Natural killer cell treated with Interleukin-12 subunit alpha and Interleukin-12 subunit beta and Interleukin-15 and Interleukin-18, amount 100 ng/mL, for 72 hours (primary cell): Measurements from ENCODE around the gene KLHL29. TPM values are rescaled to one million over a fixed set of nuclear protein-coding genes. Genes with fewer than 3 reads are reported as not detected.
"Not testable (repeated sequence)": the region's sequence is repeated elsewhere in the genome, so short reads cannot be mapped to it uniquely, and the experiment has no call there.

ENCODE experiments used
- ATAC-seq, 2 donors: fragments of 150-1000 bp; cut with Tn5 transposase in 1 of 2; sonication (Bioruptor Pico), chemical (Tn5 transposase) in 1 of 2; 2 replicates each; pipeline ENCODE4 v1.10.0; 2021
- DNase-seq: peaks from one replicate; pipeline ENCODE4 v3.0.0; 2022; ENCODE audit warnings: low spot score
- H3K27ac Mint-ChIP-seq, 2 donors: 1 replicate in 1 of 2; 2 replicates in 1 of 2; pipeline ENCODE4 v1.8.0; 2022; ENCODE audit warnings: mixed read lengths in 2 of 2, mild to moderate bottlenecking in 1 of 2, moderate library complexity in 1 of 2
- H3K27me3 Mint-ChIP-seq, 2 donors: 1 replicate in 1 of 2; 2 replicates in 1 of 2; pipeline ENCODE4 v1.8.0; 2022; ENCODE audit warnings: mixed read lengths in 2 of 2
- H3K36me3 Mint-ChIP-seq: one replicate; pipeline ENCODE4 v1.8.0; 2022; ENCODE audit warnings: mixed read lengths
- H3K4me1 Mint-ChIP-seq, 2 donors: 1 replicate in 1 of 2; 2 replicates in 1 of 2; pipeline ENCODE4 v1.8.0; 2022; ENCODE audit warnings: low read depth in 2 of 2, mixed read lengths in 2 of 2, mild to moderate bottlenecking in 1 of 2
- H3K4me3 Mint-ChIP-seq: one replicate; pipeline ENCODE4 v1.8.0; 2022; ENCODE audit warnings: mixed read lengths
- H3K9me3 Mint-ChIP-seq: 2 replicates; pipeline ENCODE4 v1.8.0; 2022; ENCODE audit warnings: mixed read lengths
- total RNA-seq, 2 donors: library from RNA; stranded (reverse); gene quantifications; one replicate each; pipeline ENCODE4 v1.2.3, GENCODE V29; 2022

Gene KLHL29
- total RNA-seq, 2 donors from 2014 or later, result 0.11 to 0.12 TPM

GRCh38 chr2:23391237-23391736, 6.3 kb downstream of the KLHL29 start:
- not testable (repeated sequence) for H3K27ac Mint-ChIP-seq, DNase-seq, H3K4me3 Mint-ChIP-seq, ATAC-seq, H3K4me1 Mint-ChIP-seq, H3K9me3 Mint-ChIP-seq, H3K36me3 Mint-ChIP-seq
- H3K27me3 Mint-ChIP-seq, result peaks cover 59 to 80% of the 10 kb centered on the region in 2 donors

- H3K27me3 Mint-ChIP-seq, result peaks cover 49 to 57% of the 10 kb centered on the region in 2 donors
- no peaks in the 10 kb centered on the region for H3K4me1 Mint-ChIP-seq
- ATAC-seq (no peak), DNase-seq (no peak)
- H3K4me3 Mint-ChIP-seq, result no peak overlapping the region
- no peaks in the 10 kb centered on the region for H3K36me3 Mint-ChIP-seq
- no peak overlapping the region for H3K27ac Mint-ChIP-seq
- H3K9me3 Mint-ChIP-seq, result no peaks in the 10 kb centered on the region
Measured at GRCh38 chr2:23393722-23394121, 8.7 kb downstream of the KLHL29 start.

- Mint-ChIP-seq H3K9me3 (no peaks in the 10 kb centered on the region), H3K27me3 (peaks cover 43 to 48% of the 10 kb centered on the region in 2 donors), H3K27ac (no peak overlapping the region), H3K4me3 (no peak overlapping the region), H3K36me3 (no peaks in the 10 kb centered on the region), H3K4me1 (peaks cover 0 to 2% of the 10 kb centered on the region in 2 donors)
- ATAC-seq (no peak), DNase-seq (no peak)
Measured at GRCh38 chr2:23394700-23395099, 9.7 kb downstream of the KLHL29 start.

- Mint-ChIP-seq H3K27ac (no peak overlapping the region), H3K36me3 (no peaks in the 10 kb centered on the region), H3K4me1 (peaks cover 0 to 3% of the 10 kb centered on the region in 2 donors), H3K4me3 (no peak overlapping the region), H3K9me3 (no peaks in the 10 kb centered on the region), H3K27me3 (peaks cover 29 to 36% of the 10 kb centered on the region in 2 donors)
- ATAC-seq (no peak), DNase-seq (no peak)
Measured at GRCh38 chr2:23397478-23397877, 12.5 kb downstream of the KLHL29 start.

- Mint-ChIP-seq H3K36me3 (no peaks in the 10 kb centered on the region), H3K27ac (no peak overlapping the region), H3K27me3 (peaks cover 12 to 20% of the 10 kb centered on the region in 2 donors), H3K4me1 (peaks cover 0 to 3% of the 10 kb centered on the region in 2 donors), H3K9me3 (no peaks in the 10 kb centered on the region), H3K4me3 (no peak overlapping the region)
- DNase-seq (no peak), ATAC-seq (peak; percentile 37 to 61)
Measured at GRCh38 chr2:23399674-23400261, 14.8 kb downstream of the KLHL29 start.

- Mint-ChIP-seq H3K4me3 (no peak overlapping the region), H3K9me3 (no peaks in the 10 kb centered on the region)
Measured at GRCh38 chr2:23400703-23401102, 15.7 kb downstream of the KLHL29 start.

GRCh38 chr2:23401427-23402204, 16.6 kb downstream of the KLHL29 start:
- DNase-seq (no peak), ATAC-seq (peak in 1 of 2 donors; percentile 43)
- Mint-ChIP-seq H3K27ac (no peak overlapping the region), H3K9me3 (no peaks in the 10 kb centered on the region), H3K4me1 (peaks cover 0 to 3% of the 10 kb centered on the region in 2 donors), H3K27me3 (peaks cover 12 to 14% of the 10 kb centered on the region in 2 donors), H3K36me3 (no peaks in the 10 kb centered on the region), H3K4me3 (no peak overlapping the region)

More at GRCh38 chr2:23400703-23401102, 15.7 kb downstream of the KLHL29 start:
- DNase-seq (no peak), ATAC-seq (no peak)
- Mint-ChIP-seq H3K36me3 (no peaks in the 10 kb centered on the region), H3K4me1 (peaks cover 0 to 3% of the 10 kb centered on the region in 2 donors), H3K27me3 (peaks cover 11 to 14% of the 10 kb centered on the region in 2 donors), H3K27ac (no peak overlapping the region)

GRCh38 chr2:23402205-23402740, 17.3 kb downstream of the KLHL29 start:
- Mint-ChIP-seq H3K27ac (no peak overlapping the region), H3K36me3 (no peaks in the 10 kb centered on the region), H3K9me3 (no peaks in the 10 kb centered on the region), H3K4me1 (peaks cover 0 to 3% of the 10 kb centered on the region in 2 donors), H3K4me3 (no peak overlapping the region), H3K27me3 (peaks cover 12 to 14% of the 10 kb centered on the region in 2 donors)
- ATAC-seq (no peak), DNase-seq (no peak)

- Mint-ChIP-seq H3K27ac (no peak overlapping the region), H3K4me3 (no peak overlapping the region), H3K4me1 (peaks cover 0 to 3% of the 10 kb centered on the region in 2 donors), H3K27me3 (peaks cover 10 to 23% of the 10 kb centered on the region in 2 donors), H3K36me3 (no peaks in the 10 kb centered on the region), H3K9me3 (no peaks in the 10 kb centered on the region)
- ATAC-seq (no peak), DNase-seq (no peak)
Measured at GRCh38 chr2:23404426-23404825, 19.4 kb downstream of the KLHL29 start.

GRCh38 chr2:23409248-23409647, 24.3 kb downstream of the KLHL29 start:
- Mint-ChIP-seq H3K27me3 (peaks cover 17 to 36% of the 10 kb centered on the region in 2 donors), H3K4me1 (no peaks in the 10 kb centered on the region), H3K4me3 (no peak overlapping the region), H3K36me3 (no peaks in the 10 kb centered on the region), H3K9me3 (no peaks in the 10 kb centered on the region), H3K27ac (no peak overlapping the region)
- no peak for ATAC-seq
- DNase-seq, result no peak

GRCh38 chr2:23410596-23410995, 25.6 kb downstream of the KLHL29 start:
- DNase-seq, result no peak
- Mint-ChIP-seq H3K4me1 (no peaks in the 10 kb centered on the region), H3K36me3 (no peaks in the 10 kb centered on the region), H3K4me3 (no peak overlapping the region), H3K27me3 (peaks cover 14 to 36% of the 10 kb centered on the region in 2 donors), H3K27ac (no peak overlapping the region), H3K9me3 (no peaks in the 10 kb centered on the region)
- ATAC-seq, result no peak

- DNase-seq, result no peak
- Mint-ChIP-seq H3K4me1 (no peaks in the 10 kb centered on the region), H3K4me3 (no peak overlapping the region), H3K36me3 (no peaks in the 10 kb centered on the region), H3K9me3 (no peaks in the 10 kb centered on the region), H3K27me3 (peaks cover 15 to 36% of the 10 kb centered on the region in 2 donors), H3K27ac (no peak overlapping the region)
- no peak for ATAC-seq
Measured at GRCh38 chr2:23411752-23412431, 26.9 kb downstream of the KLHL29 start.

GRCh38 chr2:23412556-23413155, 27.7 kb downstream of the KLHL29 start:
- H3K27me3 Mint-ChIP-seq, result peaks cover 17 to 36% of the 10 kb centered on the region in 2 donors
- H3K4me1 Mint-ChIP-seq, result no peaks in the 10 kb centered on the region
- H3K27ac Mint-ChIP-seq, result no peak overlapping the region
- ATAC-seq (no peak), DNase-seq (no peak)
- H3K36me3 Mint-ChIP-seq, result no peaks in the 10 kb centered on the region
- H3K4me3 Mint-ChIP-seq, result no peak overlapping the region
- H3K9me3 Mint-ChIP-seq, result no peaks in the 10 kb centered on the region
